GM23338 (cell line): ENCODE measurements around the gene NRAS. TPM values are rescaled to one million over a fixed set of nuclear protein-coding genes. Genes with fewer than 3 reads are reported as not detected.
A peak's percentile ranks its signal among the peaks of the same experiment; 100 is the strongest.

Experiments
- ATAC-seq: fragments of 200-7000 bp; cut with Tn5 transposase; 3 replicates; pipeline ENCODE4 v1.9.1; 2020
- DNase-seq: peaks from one replicate; pipeline ENCODE4 v3.0.0-alpha.2; 2015; ENCODE audit warnings: low spot score
- H2AFZ ChIP-seq: fragments of 200-600 bp; sonication (generic); 2 replicates; pipeline ENCODE4 v1.8.0; 2016; ENCODE audit warnings: antibody characterized with exemption, mild to moderate bottlenecking, moderate library complexity
- H3F3A ChIP-seq: fragments of 200-600 bp; sonication (generic); replicated peaks from 2 replicates; pipeline ENCODE4 v1.8.0; 2017; ENCODE audit warnings: antibody characterized with exemption, mixed run types, low read depth
- H3K27ac ChIP-seq: fragments of 200-600 bp; sonication (generic); 2 replicates; pipeline ENCODE4 v1.6.1; 2016; ENCODE audit warnings: low read depth
- H3K27me3 ChIP-seq: fragments of 200-600 bp; sonication (generic); 2 replicates; pipeline ENCODE4 v1.8.0; 2016; ENCODE audit warnings: mild to moderate bottlenecking, mixed run types, moderate library complexity; ENCODE audit not compliant: insufficient read depth
- H3K36me3 ChIP-seq: fragments of 200-600 bp; sonication (generic); 2 replicates; pipeline ENCODE4 v1.8.0; 2016; ENCODE audit warnings: mild to moderate bottlenecking; ENCODE audit not compliant: insufficient read depth
- H3K4me1 ChIP-seq: fragments of 200-600 bp; sonication (generic); 2 replicates; pipeline ENCODE4 v1.8.0; 2016; ENCODE audit warnings: mild to moderate bottlenecking, moderate library complexity; ENCODE audit not compliant: insufficient read depth
- H3K4me2 ChIP-seq: fragments of 200-600 bp; sonication (generic); 2 replicates; pipeline ENCODE4 v1.7.1; 2017; ENCODE audit warnings: mixed run types
- H3K4me3 ChIP-seq: fragments of 200-600 bp; sonication (generic); 2 replicates; pipeline ENCODE4 v1.6.1; 2016; ENCODE audit warnings: mixed run types
- H3K79me2 ChIP-seq: fragments of 200-600 bp; sonication (generic); replicated peaks from 2 replicates; pipeline ENCODE4 v1.8.0; 2017; ENCODE audit warnings: mild to moderate bottlenecking; ENCODE audit not compliant: insufficient read depth
- H3K9me2 ChIP-seq: fragments of 200-600 bp; sonication (generic); 2 replicates; pipeline ENCODE4 v1.8.0; 2017; ENCODE audit not compliant: insufficient read depth
- H4K20me1 ChIP-seq: fragments of 200-600 bp; sonication (generic); replicated peaks from 2 replicates; pipeline ENCODE4 v1.8.0; 2017; ENCODE audit warnings: mild to moderate bottlenecking; ENCODE audit not compliant: insufficient read depth
- H3K27ac Mint-ChIP-seq: 2 replicates; pipeline ENCODE4 v1.8.0; 2020; ENCODE audit warnings: inconsistent platforms, mild to moderate bottlenecking, moderate library complexity, mixed read lengths
- H3K27me3 Mint-ChIP-seq: 3 replicates; pipeline ENCODE4 v1.8.0; 2022; ENCODE audit warnings: low read depth, mild to moderate bottlenecking, moderate library complexity, mixed read lengths, inconsistent platforms; ENCODE audit not compliant: insufficient read depth, poor library complexity
- H3K36me3 Mint-ChIP-seq: 3 replicates; pipeline ENCODE4 v1.8.0; 2021; ENCODE audit warnings: low read depth, mild to moderate bottlenecking, inconsistent platforms, moderate library complexity, mixed read lengths
- H3K4me1 Mint-ChIP-seq: 3 replicates; pipeline ENCODE4 v1.8.0; 2020; ENCODE audit warnings: mild to moderate bottlenecking, inconsistent platforms, mixed read lengths
- H3K4me3 Mint-ChIP-seq: 3 replicates; pipeline ENCODE4 v1.8.0; 2021; ENCODE audit warnings: moderate library complexity, mild to moderate bottlenecking, inconsistent platforms, mixed read lengths
- H3K9me3 Mint-ChIP-seq: 3 replicates; pipeline ENCODE4 v1.8.0; 2020; ENCODE audit warnings: moderate library complexity, mild to moderate bottlenecking, inconsistent platforms, mixed read lengths
- CREB1 ChIP-seq: fragments of 250-450 bp; sonication (Bioruptor Pico); IDR thresholded peaks from 2 replicates; pipeline ENCODE4 v1.5.0; 2020; ENCODE audit warnings: low read depth, mild to moderate bottlenecking, moderate library complexity
- CTCF ChIP-seq, 2 experiments: fragments of 200-600 bp in 1 of 2; sonication (generic) in 1 of 2; conservative IDR thresholded peaks; 2 replicates each; pipeline versions ENCODE4 v1.5.1 to v1.6.1; 2016 to 2017; ENCODE audit warnings: antibody characterized with exemption in 2 of 2, low read depth in 2 of 2, mild to moderate bottlenecking in 2 of 2, moderate library complexity in 1 of 2
- ETS1 ChIP-seq: IDR thresholded peaks from 2 replicates; pipeline ENCODE4 v1.6.1; 2016; ENCODE audit warnings: antibody characterized with exemption
- EZH2 ChIP-seq: fragments of 200-600 bp; sonication (generic); IDR thresholded peaks from one replicate; pipeline ENCODE4 v1.8.0; 2017; ENCODE audit warnings: antibody characterized with exemption, mild to moderate bottlenecking, low read depth; ENCODE audit not compliant: unreplicated experiment
- EZH2phosphoT487 ChIP-seq: fragments of 200-600 bp; sonication (generic); IDR thresholded peaks from one replicate; pipeline ENCODE4 v1.8.1; 2018; ENCODE audit warnings: antibody characterized with exemption; ENCODE audit not compliant: unreplicated experiment
- JUNB ChIP-seq: IDR thresholded peaks from one replicate; pipeline ENCODE4 v1.6.1; 2016; ENCODE audit warnings: antibody characterized with exemption; ENCODE audit not compliant: unreplicated experiment
- POLR2AphosphoS5 ChIP-seq: IDR thresholded peaks from 2 replicates; pipeline ENCODE4 v1.6.1; 2016; ENCODE audit warnings: antibody characterized with exemption, low read depth
- STAT1 ChIP-seq: IDR thresholded peaks from one replicate; pipeline ENCODE4 v1.6.1; 2016; ENCODE audit warnings: antibody characterized with exemption; ENCODE audit not compliant: unreplicated experiment
- ZNF114 ChIP-seq: fragments of 250-450 bp; sonication (Bioruptor Pico); IDR thresholded peaks from 2 replicates; pipeline ENCODE4 v1.5.0; 2020; ENCODE audit warnings: mild to moderate bottlenecking, moderate library complexity
- ZNF331 ChIP-seq: fragments of 250-450 bp; sonication (Bioruptor Pico); IDR thresholded peaks from 2 replicates; pipeline ENCODE4 v1.5.0; 2020; ENCODE audit warnings: low read depth, mild to moderate bottlenecking, moderate library complexity
- polyA plus RNA-seq: library from polyadenylated mRNA; unstranded; fragments of >200 nt; fragmentation: Nextera tagmentation; extraction: Ambion mirVana; gene quantifications from 2 replicates; pipeline ENCODE4 v1.2.1, GENCODE V29; 2016
- total RNA-seq: library from RNA; depleted of rRNA; stranded (reverse); fragments of >200 nt; shearing (Covaris generic); gene quantifications from 2 replicates; pipeline ENCODE4 v1.2.3, GENCODE V29; 2014
- TF ChIP-seq, protein P1 (sequence below): fragments of 250-450 bp; sonication (Bioruptor Pico); IDR thresholded peaks from 2 replicates; pipeline ENCODE4 v1.5.0; 2020; ENCODE audit warnings: mild to moderate bottlenecking, moderate library complexity

NRAS gene
- total and polyA plus RNA-seq, 2 experiments from 2014 or later: 22.3 to 83.2 TPM

GRCh38 chr1:114719424-114719787 is 2.8 kb upstream of the NRAS start:
- peaks cover 73% of the 10 kb centered on the region for H3K36me3 ChIP-seq
- DNase-seq: no peak

DNA sequence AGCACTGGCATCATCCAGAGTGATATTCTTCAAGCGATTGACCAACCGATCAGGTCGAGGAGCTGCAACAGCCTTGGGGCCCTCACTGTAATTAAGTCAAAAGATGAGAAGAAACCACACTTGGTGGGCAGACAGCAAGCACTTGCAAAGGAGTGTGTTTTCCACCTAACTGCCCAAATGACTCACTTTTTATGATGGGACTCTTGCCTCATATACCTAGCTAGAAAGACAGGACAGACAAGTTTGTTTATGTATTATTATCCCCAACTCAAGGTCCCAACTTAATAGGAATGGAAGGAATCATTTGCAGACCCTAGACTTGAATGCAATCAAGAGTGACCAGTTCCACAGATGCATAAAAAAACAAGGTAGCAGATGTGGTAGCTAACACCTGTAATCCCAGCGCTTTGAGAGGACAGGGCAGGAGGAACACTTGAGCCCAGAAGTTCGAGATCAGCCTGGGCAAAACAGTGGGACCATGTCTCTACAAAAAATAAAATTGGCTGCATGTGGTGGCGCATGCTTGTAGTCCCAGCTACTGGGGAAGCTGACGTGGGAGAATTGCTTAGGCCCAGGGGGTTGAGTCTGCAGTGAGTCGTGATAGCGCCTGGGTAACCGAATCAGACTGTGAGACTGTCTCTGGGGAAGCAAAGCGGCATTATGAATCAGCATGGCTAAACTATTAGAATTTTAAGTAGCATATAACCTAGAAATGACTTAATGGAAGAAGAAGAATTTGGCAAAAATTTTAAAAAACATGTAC is 2.3 kb upstream of the NRAS start:
- Histone ChIP-seq H3K4me2 (no peak overlapping the region), H4K20me1 (peaks cover 7% of the 10 kb centered on the region; the same call in 1 of the 2 replicates), H3F3A (peaks cover 11% of the 10 kb centered on the region; the same call in 1 of the 2 replicates), H3K27me3 (no peaks in the 10 kb centered on the region), H3K79me2 (peaks cover 26% of the 10 kb centered on the region), H3K36me3 (peaks cover 71% of the 10 kb centered on the region), H3K27ac (no peak overlapping the region), H3K4me3 (no peak overlapping the region), H3K9me2 (no peaks in the 10 kb centered on the region), H3K4me1 (peaks cover 11% of the 10 kb centered on the region), H2AFZ (no peak overlapping the region)
- H3K4me1 Mint-ChIP-seq: peaks cover 5% of the 10 kb centered on the region
- H3K36me3 Mint-ChIP-seq: peaks cover 82% of the 10 kb centered on the region
- H3K27me3 Mint-ChIP-seq: peaks cover 12% of the 10 kb centered on the region
- no peak overlapping the region for H3K4me3 Mint-ChIP-seq
- DNase-seq (no peak), ATAC-seq (no peak)
- H3K9me3 Mint-ChIP-seq: no peaks in the 10 kb centered on the region
- H3K27ac Mint-ChIP-seq: peak overlapping the region; percentile 12; the same call in 1 of the 2 replicates
- TF ChIP-seq, protein P1, sequence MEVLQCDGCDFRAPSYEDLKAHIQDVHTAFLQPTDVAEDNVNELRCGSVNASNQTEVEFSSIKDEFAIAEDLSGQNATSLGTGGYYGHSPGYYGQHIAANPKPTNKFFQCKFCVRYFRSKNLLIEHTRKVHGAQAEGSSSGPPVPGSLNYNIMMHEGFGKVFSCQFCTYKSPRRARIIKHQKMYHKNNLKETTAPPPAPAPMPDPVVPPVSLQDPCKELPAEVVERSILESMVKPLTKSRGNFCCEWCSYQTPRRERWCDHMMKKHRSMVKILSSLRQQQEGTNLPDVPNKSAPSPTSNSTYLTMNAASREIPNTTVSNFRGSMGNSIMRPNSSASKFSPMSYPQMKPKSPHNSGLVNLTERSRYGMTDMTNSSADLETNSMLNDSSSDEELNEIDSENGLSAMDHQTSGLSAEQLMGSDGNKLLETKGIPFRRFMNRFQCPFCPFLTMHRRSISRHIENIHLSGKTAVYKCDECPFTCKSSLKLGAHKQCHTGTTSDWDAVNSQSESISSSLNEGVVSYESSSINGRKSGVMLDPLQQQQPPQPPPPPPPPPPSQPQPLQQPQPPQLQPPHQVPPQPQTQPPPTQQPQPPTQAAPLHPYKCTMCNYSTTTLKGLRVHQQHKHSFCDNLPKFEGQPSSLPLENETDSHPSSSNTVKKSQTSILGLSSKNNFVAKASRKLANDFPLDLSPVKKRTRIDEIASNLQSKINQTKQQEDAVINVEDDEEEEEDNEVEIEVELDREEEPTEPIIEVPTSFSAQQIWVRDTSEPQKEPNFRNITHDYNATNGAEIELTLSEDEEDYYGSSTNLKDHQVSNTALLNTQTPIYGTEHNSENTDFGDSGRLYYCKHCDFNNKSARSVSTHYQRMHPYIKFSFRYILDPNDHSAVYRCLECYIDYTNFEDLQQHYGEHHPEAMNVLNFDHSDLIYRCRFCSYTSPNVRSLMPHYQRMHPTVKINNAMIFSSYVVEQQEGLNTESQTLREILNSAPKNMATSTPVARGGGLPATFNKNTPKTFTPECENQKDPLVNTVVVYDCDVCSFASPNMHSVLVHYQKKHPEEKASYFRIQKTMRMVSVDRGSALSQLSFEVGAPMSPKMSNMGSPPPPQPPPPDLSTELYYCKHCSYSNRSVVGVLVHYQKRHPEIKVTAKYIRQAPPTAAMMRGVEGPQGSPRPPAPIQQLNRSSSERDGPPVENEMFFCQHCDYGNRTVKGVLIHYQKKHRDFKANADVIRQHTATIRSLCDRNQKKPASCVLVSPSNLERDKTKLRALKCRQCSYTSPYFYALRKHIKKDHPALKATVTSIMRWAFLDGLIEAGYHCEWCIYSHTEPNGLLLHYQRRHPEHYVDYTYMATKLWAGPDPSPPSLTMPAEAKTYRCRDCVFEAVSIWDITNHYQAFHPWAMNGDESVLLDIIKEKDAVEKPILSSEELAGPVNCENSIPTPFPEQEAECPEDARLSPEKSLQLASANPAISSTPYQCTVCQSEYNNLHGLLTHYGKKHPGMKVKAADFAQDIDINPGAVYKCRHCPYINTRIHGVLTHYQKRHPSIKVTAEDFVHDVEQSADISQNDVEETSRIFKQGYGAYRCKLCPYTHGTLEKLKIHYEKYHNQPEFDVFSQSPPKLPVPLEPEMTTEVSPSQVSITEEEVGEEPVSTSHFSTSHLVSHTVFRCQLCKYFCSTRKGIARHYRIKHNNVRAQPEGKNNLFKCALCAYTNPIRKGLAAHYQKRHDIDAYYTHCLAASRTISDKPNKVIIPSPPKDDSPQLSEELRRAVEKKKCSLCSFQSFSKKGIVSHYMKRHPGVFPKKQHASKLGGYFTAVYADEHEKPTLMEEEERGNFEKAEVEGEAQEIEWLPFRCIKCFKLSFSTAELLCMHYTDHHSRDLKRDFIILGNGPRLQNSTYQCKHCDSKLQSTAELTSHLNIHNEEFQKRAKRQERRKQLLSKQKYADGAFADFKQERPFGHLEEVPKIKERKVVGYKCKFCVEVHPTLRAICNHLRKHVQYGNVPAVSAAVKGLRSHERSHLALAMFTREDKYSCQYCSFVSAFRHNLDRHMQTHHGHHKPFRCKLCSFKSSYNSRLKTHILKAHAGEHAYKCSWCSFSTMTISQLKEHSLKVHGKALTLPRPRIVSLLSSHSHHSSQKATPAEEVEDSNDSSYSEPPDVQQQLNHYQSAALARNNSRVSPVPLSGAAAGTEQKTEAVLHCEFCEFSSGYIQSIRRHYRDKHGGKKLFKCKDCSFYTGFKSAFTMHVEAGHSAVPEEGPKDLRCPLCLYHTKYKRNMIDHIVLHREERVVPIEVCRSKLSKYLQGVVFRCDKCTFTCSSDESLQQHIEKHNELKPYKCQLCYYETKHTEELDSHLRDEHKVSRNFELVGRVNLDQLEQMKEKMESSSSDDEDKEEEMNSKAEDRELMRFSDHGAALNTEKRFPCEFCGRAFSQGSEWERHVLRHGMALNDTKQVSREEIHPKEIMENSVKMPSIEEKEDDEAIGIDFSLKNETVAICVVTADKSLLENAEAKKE (CRISPR knock-in tag): no peak
- TF ChIP-seq EZH2phosphoT487 (no peak), CREB1 (CRISPR knock-in tag) (no peak), ZNF331 (CRISPR knock-in tag) (no peak), POLR2AphosphoS5 (no peak), CTCF (conservative IDR thresholded peaks at IDR 0.05; ENCODE audit: low read depth in 2 of 2) (no peak), JUNB (no peak), ZNF114 (no peak), EZH2 (no peak), ETS1 (no peak), STAT1 (no peak)

More at GRCh38 chr1:114719424-114719787, 2.8 kb upstream of the NRAS start:
- Histone ChIP-seq H4K20me1 (peaks cover 7% of the 10 kb centered on the region; the same call in 1 of the 2 replicates), H3K9me2 (no peaks in the 10 kb centered on the region), H3K79me2 (peaks cover 20% of the 10 kb centered on the region), H3K27ac (no peak overlapping the region), H3K4me3 (no peak overlapping the region), H2AFZ (no peak overlapping the region), H3K4me2 (no peak overlapping the region), H3K27me3 (no peaks in the 10 kb centered on the region), H3K4me1 (peaks cover 11% of the 10 kb centered on the region), H3F3A (peaks cover 11% of the 10 kb centered on the region; the same call in 1 of the 2 replicates)
- TF ChIP-seq EZH2phosphoT487: no peak
- peaks cover 12% of the 10 kb centered on the region for H3K27me3 Mint-ChIP-seq
- peaks cover 83% of the 10 kb centered on the region for H3K36me3 Mint-ChIP-seq
- ATAC-seq: no peak
- no peak overlapping the region for H3K4me3 Mint-ChIP-seq
- no peaks in the 10 kb centered on the region for H3K9me3 Mint-ChIP-seq
- peak overlapping the region; percentile 12; the same call in 1 of the 2 replicates for H3K27ac Mint-ChIP-seq
- H3K4me1 Mint-ChIP-seq: peaks cover 5% of the 10 kb centered on the region
